Measurements from ENCODE around the gene RELL2. TPM values are rescaled to one million over a fixed set of nuclear protein-coding genes. Genes with fewer than 3 reads are reported as not detected.

RELL2 gene
- total RNA-seq, 1 experiment from 2014 or later = 23.8 TPM

DNA sequence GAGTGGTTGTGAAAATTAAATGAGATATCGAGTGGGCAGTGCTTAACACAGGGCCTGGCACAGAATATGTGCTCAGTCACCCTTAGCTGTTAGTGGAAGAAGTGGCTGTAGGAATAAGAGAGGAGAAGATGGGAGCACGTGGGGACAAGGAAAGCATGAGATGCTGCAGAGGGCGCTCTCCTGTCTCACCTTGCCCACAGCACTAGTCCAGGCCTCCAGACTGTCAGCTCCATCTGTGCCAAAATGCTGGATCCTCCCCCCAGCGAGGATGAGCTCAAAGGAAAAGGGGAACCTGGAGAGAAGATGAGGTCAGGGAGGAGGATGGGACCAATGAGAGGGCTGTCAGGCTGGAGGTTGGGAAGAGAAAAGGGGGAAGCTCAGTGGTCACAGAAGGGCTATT lies 32.7 kb downstream of the RELL2 start:
- TF ChIP-seq, protein P1, sequence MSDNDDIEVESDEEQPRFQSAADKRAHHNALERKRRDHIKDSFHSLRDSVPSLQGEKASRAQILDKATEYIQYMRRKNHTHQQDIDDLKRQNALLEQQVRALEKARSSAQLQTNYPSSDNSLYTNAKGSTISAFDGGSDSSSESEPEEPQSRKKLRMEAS (CRISPR knock-in tag; IDR thresholded peaks at IDR 0.05) = 0 out of 2 replicates have a peak, but pooled peaks have one; percentile 26
- TF ChIP-seq, protein P2, sequence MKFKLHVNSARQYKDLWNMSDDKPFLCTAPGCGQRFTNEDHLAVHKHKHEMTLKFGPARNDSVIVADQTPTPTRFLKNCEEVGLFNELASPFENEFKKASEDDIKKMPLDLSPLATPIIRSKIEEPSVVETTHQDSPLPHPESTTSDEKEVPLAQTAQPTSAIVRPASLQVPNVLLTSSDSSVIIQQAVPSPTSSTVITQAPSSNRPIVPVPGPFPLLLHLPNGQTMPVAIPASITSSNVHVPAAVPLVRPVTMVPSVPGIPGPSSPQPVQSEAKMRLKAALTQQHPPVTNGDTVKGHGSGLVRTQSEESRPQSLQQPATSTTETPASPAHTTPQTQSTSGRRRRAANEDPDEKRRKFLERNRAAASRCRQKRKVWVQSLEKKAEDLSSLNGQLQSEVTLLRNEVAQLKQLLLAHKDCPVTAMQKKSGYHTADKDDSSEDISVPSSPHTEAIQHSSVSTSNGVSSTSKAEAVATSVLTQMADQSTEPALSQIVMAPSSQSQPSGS (CRISPR knock-in tag; IDR thresholded peaks at IDR 0.05; ENCODE audit: borderline replicate concordance, low read depth) = no peak
- TF ChIP-seq ZNF263 (CRISPR knock-in tag; IDR thresholded peaks at IDR 0.05; ENCODE audit: low read depth) (no peak), PRRX2 (CRISPR knock-in tag; IDR thresholded peaks at IDR 0.05) (no peak)
- TF ChIP-seq, protein P3, sequence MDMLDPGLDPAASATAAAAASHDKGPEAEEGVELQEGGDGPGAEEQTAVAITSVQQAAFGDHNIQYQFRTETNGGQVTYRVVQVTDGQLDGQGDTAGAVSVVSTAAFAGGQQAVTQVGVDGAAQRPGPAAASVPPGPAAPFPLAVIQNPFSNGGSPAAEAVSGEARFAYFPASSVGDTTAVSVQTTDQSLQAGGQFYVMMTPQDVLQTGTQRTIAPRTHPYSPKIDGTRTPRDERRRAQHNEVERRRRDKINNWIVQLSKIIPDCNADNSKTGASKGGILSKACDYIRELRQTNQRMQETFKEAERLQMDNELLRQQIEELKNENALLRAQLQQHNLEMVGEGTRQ (CRISPR knock-in tag; IDR thresholded peaks at IDR 0.05) = no peak
- TF ChIP-seq, protein P4, sequence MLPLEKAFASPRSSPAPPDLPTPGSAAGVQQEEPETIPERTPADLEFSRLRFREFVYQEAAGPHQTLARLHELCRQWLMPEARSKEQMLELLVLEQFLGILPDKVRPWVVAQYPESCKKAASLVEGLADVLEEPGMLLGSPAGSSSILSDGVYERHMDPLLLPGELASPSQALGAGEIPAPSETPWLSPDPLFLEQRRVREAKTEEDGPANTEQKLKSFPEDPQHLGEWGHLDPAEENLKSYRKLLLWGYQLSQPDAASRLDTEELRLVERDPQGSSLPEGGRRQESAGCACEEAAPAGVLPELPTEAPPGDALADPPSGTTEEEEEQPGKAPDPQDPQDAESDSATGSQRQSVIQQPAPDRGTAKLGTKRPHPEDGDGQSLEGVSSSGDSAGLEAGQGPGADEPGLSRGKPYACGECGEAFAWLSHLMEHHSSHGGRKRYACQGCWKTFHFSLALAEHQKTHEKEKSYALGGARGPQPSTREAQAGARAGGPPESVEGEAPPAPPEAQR (CRISPR knock-in tag; IDR thresholded peaks at IDR 0.05) = no peak
- TF ChIP-seq, protein P5, sequence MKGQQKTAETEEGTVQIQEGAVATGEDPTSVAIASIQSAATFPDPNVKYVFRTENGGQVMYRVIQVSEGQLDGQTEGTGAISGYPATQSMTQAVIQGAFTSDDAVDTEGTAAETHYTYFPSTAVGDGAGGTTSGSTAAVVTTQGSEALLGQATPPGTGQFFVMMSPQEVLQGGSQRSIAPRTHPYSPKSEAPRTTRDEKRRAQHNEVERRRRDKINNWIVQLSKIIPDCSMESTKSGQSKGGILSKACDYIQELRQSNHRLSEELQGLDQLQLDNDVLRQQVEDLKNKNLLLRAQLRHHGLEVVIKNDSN (CRISPR knock-in tag; IDR thresholded peaks at IDR 0.05) = no peak
- TF ChIP-seq, protein P6, sequence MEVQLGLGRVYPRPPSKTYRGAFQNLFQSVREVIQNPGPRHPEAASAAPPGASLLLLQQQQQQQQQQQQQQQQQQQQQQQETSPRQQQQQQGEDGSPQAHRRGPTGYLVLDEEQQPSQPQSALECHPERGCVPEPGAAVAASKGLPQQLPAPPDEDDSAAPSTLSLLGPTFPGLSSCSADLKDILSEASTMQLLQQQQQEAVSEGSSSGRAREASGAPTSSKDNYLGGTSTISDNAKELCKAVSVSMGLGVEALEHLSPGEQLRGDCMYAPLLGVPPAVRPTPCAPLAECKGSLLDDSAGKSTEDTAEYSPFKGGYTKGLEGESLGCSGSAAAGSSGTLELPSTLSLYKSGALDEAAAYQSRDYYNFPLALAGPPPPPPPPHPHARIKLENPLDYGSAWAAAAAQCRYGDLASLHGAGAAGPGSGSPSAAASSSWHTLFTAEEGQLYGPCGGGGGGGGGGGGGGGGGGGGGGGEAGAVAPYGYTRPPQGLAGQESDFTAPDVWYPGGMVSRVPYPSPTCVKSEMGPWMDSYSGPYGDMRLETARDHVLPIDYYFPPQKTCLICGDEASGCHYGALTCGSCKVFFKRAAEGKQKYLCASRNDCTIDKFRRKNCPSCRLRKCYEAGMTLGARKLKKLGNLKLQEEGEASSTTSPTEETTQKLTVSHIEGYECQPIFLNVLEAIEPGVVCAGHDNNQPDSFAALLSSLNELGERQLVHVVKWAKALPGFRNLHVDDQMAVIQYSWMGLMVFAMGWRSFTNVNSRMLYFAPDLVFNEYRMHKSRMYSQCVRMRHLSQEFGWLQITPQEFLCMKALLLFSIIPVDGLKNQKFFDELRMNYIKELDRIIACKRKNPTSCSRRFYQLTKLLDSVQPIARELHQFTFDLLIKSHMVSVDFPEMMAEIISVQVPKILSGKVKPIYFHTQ (CRISPR knock-in tag; IDR thresholded peaks at IDR 0.05) = no peak
- TF ChIP-seq, protein P7, sequence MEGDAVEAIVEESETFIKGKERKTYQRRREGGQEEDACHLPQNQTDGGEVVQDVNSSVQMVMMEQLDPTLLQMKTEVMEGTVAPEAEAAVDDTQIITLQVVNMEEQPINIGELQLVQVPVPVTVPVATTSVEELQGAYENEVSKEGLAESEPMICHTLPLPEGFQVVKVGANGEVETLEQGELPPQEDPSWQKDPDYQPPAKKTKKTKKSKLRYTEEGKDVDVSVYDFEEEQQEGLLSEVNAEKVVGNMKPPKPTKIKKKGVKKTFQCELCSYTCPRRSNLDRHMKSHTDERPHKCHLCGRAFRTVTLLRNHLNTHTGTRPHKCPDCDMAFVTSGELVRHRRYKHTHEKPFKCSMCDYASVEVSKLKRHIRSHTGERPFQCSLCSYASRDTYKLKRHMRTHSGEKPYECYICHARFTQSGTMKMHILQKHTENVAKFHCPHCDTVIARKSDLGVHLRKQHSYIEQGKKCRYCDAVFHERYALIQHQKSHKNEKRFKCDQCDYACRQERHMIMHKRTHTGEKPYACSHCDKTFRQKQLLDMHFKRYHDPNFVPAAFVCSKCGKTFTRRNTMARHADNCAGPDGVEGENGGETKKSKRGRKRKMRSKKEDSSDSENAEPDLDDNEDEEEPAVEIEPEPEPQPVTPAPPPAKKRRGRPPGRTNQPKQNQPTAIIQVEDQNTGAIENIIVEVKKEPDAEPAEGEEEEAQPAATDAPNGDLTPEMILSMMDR (IDR thresholded peaks at IDR 0.05) = peak; percentile 33; the same call in 1 of the 2 replicates
- Mint-ChIP-seq H3K27me3 (ENCODE audit: low read depth) (no peaks in the 10 kb centered on the region), H3K36me3 (peaks cover 33% of the 10 kb centered on the region), H3K4me1 (peaks cover 28% of the 10 kb centered on the region), H3K9me3 (no peaks in the 10 kb centered on the region), H3K4me3 (no peak overlapping the region), H3K27ac (0 out of 2 replicates have a peak overlapping the region, but pooled peaks have one; percentile 53)
- ChIA-PET CTCF (interaction anchor here (0.7 to 2.9 kb wide), 40 partner anchors 8 to 483 kb away, joined by 3 to 29 read pairs (median 4); partner anchors contain the start of genes ARAP3, DELE1, DIAPH1 and FCHSD1), POLR2A (interaction anchor here (0.5 to 1.3 kb wide), 3 partner anchors 11 to 52 kb away, joined by 4 to 5 read pairs (median 4); partner anchors contain the start of gene ARAP3)
- DNase-seq (ENCODE audit: low spot score) = no peak
- peak; percentile 48 for ATAC-seq

DNA sequence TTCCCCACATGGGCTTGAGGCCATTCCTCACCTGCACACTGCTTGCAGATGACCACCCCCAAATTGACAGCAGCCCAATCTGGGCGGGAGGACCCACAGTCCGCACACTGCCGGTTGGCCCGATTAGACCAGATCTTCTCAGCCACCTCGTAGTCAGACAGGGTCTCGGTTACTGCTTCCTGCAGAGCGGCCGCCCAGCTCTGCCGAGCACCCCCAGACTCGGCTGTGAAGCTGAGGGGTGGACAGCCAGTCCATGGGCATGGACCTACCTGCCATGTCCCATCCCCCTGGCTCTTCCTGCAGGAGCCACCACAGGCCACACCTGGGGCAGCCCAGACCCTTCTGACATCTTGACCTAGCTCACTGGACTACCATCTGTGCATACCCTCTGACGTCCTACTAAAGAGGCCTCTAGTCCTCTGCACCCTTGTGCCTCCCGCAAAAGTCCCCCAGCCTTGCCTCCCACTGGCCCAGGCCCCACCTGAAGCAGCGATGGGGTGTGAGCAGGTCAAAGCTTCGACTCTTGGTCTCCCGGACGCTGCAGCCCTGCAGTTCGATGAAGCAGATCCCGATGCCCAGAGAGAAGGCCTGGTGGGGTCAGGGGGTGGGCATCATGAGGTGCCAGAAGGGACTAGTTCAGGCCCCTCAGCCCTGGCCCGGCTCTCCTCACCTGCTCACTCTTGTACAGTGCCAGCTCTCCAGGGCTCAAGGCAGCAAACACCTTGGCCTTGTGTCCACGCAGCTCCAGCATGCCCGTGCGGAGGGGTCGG lies 35.5 kb downstream of the RELL2 start:
- Mint-ChIP-seq H3K9me3 (no peaks in the 10 kb centered on the region), H3K4me1 (peaks cover 28% of the 10 kb centered on the region), H3K27me3 (ENCODE audit: low read depth) (no peaks in the 10 kb centered on the region), H3K4me3 (no peak overlapping the region), H3K36me3 (peaks cover 29% of the 10 kb centered on the region), H3K27ac (no peak overlapping the region)
- ChIA-PET POLR2A (interaction anchor here (0.5 to 1.0 kb wide), 2 partner anchors 23 to 210 kb away, joined by 3 to 5 read pairs; no protein-coding TSS in a partner anchor), CTCF (interaction anchor here (1.0 to 1.7 kb wide), 5 partner anchors 7 to 80 kb away, joined by 3 to 10 read pairs (median 7); partner anchors contain the start of genes DIAPH1 and FCHSD1)
- ATAC-seq (no peak), DNase-seq (ENCODE audit: low spot score) (no peak)
- TF ChIP-seq, protein P8, sequence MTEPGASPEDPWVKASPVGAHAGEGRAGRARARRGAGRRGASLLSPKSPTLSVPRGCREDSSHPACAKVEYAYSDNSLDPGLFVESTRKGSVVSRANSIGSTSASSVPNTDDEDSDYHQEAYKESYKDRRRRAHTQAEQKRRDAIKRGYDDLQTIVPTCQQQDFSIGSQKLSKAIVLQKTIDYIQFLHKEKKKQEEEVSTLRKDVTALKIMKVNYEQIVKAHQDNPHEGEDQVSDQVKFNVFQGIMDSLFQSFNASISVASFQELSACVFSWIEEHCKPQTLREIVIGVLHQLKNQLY (CRISPR knock-in tag; IDR thresholded peaks at IDR 0.05) = no peak
- TF ChIP-seq, protein P9, sequence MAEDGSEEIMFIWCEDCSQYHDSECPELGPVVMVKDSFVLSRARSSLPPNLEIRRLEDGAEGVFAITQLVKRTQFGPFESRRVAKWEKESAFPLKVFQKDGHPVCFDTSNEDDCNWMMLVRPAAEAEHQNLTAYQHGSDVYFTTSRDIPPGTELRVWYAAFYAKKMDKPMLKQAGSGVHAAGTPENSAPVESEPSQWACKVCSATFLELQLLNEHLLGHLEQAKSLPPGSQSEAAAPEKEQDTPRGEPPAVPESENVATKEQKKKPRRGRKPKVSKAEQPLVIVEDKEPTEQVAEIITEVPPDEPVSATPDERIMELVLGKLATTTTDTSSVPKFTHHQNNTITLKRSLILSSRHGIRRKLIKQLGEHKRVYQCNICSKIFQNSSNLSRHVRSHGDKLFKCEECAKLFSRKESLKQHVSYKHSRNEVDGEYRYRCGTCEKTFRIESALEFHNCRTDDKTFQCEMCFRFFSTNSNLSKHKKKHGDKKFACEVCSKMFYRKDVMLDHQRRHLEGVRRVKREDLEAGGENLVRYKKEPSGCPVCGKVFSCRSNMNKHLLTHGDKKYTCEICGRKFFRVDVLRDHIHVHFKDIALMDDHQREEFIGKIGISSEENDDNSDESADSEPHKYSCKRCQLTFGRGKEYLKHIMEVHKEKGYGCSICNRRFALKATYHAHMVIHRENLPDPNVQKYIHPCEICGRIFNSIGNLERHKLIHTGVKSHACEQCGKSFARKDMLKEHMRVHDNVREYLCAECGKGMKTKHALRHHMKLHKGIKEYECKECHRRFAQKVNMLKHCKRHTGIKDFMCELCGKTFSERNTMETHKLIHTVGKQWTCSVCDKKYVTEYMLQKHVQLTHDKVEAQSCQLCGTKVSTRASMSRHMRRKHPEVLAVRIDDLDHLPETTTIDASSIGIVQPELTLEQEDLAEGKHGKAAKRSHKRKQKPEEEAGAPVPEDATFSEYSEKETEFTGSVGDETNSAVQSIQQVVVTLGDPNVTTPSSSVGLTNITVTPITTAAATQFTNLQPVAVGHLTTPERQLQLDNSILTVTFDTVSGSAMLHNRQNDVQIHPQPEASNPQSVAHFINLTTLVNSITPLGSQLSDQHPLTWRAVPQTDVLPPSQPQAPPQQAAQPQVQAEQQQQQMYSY (CRISPR knock-in tag; IDR thresholded peaks at IDR 0.05) = no peak
- TF ChIP-seq, protein P10, sequence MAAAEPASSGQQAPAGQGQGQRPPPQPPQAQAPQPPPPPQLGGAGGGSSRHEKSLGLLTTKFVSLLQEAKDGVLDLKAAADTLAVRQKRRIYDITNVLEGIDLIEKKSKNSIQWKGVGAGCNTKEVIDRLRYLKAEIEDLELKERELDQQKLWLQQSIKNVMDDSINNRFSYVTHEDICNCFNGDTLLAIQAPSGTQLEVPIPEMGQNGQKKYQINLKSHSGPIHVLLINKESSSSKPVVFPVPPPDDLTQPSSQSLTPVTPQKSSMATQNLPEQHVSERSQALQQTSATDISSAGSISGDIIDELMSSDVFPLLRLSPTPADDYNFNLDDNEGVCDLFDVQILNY (CRISPR knock-in tag; IDR thresholded peaks at IDR 0.05) = no peak
- TF ChIP-seq TCF7 (CRISPR knock-in tag; IDR thresholded peaks at IDR 0.05; ENCODE audit: low read depth) (no peak), RORB (CRISPR knock-in tag; IDR thresholded peaks at IDR 0.05) (no peak)

Measured in WTC11 (cell line).